22Rv1 (cell line): ENCODE results near the gene VPS35L.

ENCODE experiments used
- CTCF ChIP-seq: fragments of 450-650 bp; IDR thresholded peaks from 2 replicates; pipeline ENCODE4 v1.5.1; 2017; ENCODE audit warnings: mild to moderate bottlenecking
- ZFX ChIP-seq: fragments of 450-650 bp; IDR thresholded peaks from 2 replicates; pipeline ENCODE4 v1.6.1; 2017; ENCODE audit warnings: antibody characterized with exemption, borderline replicate concordance

GRCh38 chr16:19517424-19518089, 37.9 kb upstream of the VPS35L start:
- TF ChIP-seq CTCF = no peak
- TF ChIP-seq ZFX = no peak
